IPS-15b (cell line): Measurements from ENCODE around the gene ACSL1.

Experiments used
- H3K27me3 ChIP-seq: one replicate; pipeline ENCODE4 v1.6.1; 2013; ENCODE audit warnings: low read length; ENCODE audit not compliant: control insufficient read depth, insufficient read depth
- H3K36me3 ChIP-seq: one replicate; pipeline ENCODE4 v1.6.1; 2013; ENCODE audit warnings: low read length; ENCODE audit not compliant: control insufficient read depth, insufficient read depth
- H3K4me1 ChIP-seq: one replicate; pipeline ENCODE4 v1.6.1; 2013; ENCODE audit warnings: mild to moderate bottlenecking, low read length; ENCODE audit not compliant: control insufficient read depth, insufficient read depth
- H3K4me3 ChIP-seq: one replicate; pipeline ENCODE4 v1.5.1; 2013; ENCODE audit warnings: low read depth, low read length
- H3K9ac ChIP-seq: one replicate; pipeline ENCODE4 v1.6.1; 2013; ENCODE audit warnings: low read depth, mild to moderate bottlenecking, low read length
- H3K9me3 ChIP-seq: one replicate; pipeline ENCODE4 v1.6.1; 2013; ENCODE audit warnings: mild to moderate bottlenecking, low read length; ENCODE audit not compliant: control insufficient read depth, insufficient read depth

The ACSL1 gene

GRCh38 chr4:184819786-184820185, 6.0 kb downstream of the ACSL1 start:
- Histone ChIP-seq H3K4me1 (no peaks in the 10 kb centered on the region), H3K9me3 (no peaks in the 10 kb centered on the region), H3K9ac (no peak overlapping the region), H3K27me3 (peaks cover 26% of the 10 kb centered on the region), H3K4me3 (no peak overlapping the region), H3K36me3 (no peaks in the 10 kb centered on the region)

- Histone ChIP-seq H3K9ac (no peak overlapping the region), H3K9me3 (no peaks in the 10 kb centered on the region), H3K4me3 (no peak overlapping the region), H3K4me1 (no peaks in the 10 kb centered on the region), H3K27me3 (peaks cover 10% of the 10 kb centered on the region), H3K36me3 (no peaks in the 10 kb centered on the region)
Measured at GRCh38 chr4:184818216-184818564, 7.6 kb downstream of the ACSL1 start.

GRCh38 chr4:184817494-184818215, 8.1 kb downstream of the ACSL1 start:
- no peak overlapping the region for H3K9ac ChIP-seq
- H3K36me3 ChIP-seq, result no peaks in the 10 kb centered on the region
- H3K27me3 ChIP-seq, result peaks cover 5% of the 10 kb centered on the region
- H3K4me3 ChIP-seq, result no peak overlapping the region
- H3K9me3 ChIP-seq, result no peaks in the 10 kb centered on the region
- no peaks in the 10 kb centered on the region for H3K4me1 ChIP-seq

DNA sequence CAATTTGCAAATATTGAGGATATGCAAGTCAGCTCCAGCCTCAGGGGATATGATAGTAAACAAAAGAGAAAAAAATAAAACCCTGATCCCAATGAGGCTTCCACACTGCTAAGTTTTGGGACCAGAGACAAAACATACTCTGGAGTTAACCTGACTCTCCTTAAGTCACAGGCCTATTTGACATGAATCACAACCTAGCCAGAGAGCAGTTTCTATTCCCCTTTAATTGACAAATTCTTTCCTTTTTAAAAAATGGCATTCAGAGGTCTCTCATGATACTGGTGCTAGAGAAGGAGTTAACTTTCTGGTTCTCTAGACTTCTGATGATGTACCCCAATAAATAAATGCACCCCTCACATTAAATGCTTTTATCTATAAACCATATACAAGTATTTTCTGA, 8.8 kb downstream of the ACSL1 start:
- no peak overlapping the region for H3K9ac ChIP-seq
- H3K4me3 ChIP-seq, result no peak overlapping the region
- H3K4me1 ChIP-seq, result no peaks in the 10 kb centered on the region
- no peaks in the 10 kb centered on the region for H3K36me3 ChIP-seq
- H3K27me3 ChIP-seq, result peaks cover 2% of the 10 kb centered on the region
- H3K9me3 ChIP-seq, result no peaks in the 10 kb centered on the region

GRCh38 chr4:184815046-184815877, 10.5 kb downstream of the ACSL1 start:
- H3K36me3 ChIP-seq, result no peaks in the 10 kb centered on the region

GRCh38 chr4:184814686-184815045, 11.1 kb downstream of the ACSL1 start:
- Histone ChIP-seq H3K9me3 (no peaks in the 10 kb centered on the region), H3K4me3 (no peak overlapping the region), H3K36me3 (no peaks in the 10 kb centered on the region), H3K4me1 (no peaks in the 10 kb centered on the region), H3K27me3 (peaks cover 4% of the 10 kb centered on the region), H3K9ac (no peak overlapping the region)

More at GRCh38 chr4:184815046-184815877, 10.5 kb downstream of the ACSL1 start:
- no peaks in the 10 kb centered on the region for H3K9me3 ChIP-seq
- H3K27me3 ChIP-seq, result peaks cover 2% of the 10 kb centered on the region
- no peak overlapping the region for H3K4me3 ChIP-seq
- no peak overlapping the region for H3K9ac ChIP-seq
- H3K4me1 ChIP-seq, result no peaks in the 10 kb centered on the region

DNA sequence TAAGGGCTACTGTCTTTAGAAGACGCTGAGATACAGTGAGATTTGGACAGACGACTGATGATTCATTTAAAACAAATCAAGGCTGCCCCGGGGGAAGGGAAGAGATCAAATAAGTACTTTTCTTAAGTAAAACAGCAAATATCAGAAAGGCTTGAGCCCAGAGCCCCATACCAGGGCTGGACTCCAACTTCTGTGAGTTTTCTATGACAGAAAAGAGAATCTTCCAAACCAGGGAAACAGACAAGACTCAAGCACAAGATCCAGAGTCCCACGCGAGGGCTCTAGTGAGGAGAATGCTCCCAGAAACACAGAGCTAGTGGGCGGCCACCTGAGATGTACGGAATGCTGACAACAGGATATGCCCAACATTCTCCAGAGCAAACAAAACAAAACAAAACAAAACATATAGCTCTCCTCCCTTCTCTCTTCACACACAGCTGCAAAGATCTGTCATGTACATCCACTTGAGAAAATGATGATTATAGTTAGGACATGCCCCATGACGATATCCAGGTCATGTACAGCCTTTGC, 13.1 kb downstream of the ACSL1 start:
- Histone ChIP-seq H3K9ac (no peak overlapping the region), H3K4me1 (peaks cover 9% of the 10 kb centered on the region), H3K27me3 (peaks cover 4% of the 10 kb centered on the region), H3K4me3 (no peak overlapping the region), H3K9me3 (no peaks in the 10 kb centered on the region), H3K36me3 (no peaks in the 10 kb centered on the region)

- Histone ChIP-seq H3K36me3 (no peaks in the 10 kb centered on the region), H3K4me1 (peaks cover 9% of the 10 kb centered on the region), H3K4me3 (no peak overlapping the region), H3K27me3 (peaks cover 7% of the 10 kb centered on the region), H3K9ac (no peak overlapping the region), H3K9me3 (no peaks in the 10 kb centered on the region)
Measured at GRCh38 chr4:184812199-184812542, 13.6 kb downstream of the ACSL1 start.

DNA sequence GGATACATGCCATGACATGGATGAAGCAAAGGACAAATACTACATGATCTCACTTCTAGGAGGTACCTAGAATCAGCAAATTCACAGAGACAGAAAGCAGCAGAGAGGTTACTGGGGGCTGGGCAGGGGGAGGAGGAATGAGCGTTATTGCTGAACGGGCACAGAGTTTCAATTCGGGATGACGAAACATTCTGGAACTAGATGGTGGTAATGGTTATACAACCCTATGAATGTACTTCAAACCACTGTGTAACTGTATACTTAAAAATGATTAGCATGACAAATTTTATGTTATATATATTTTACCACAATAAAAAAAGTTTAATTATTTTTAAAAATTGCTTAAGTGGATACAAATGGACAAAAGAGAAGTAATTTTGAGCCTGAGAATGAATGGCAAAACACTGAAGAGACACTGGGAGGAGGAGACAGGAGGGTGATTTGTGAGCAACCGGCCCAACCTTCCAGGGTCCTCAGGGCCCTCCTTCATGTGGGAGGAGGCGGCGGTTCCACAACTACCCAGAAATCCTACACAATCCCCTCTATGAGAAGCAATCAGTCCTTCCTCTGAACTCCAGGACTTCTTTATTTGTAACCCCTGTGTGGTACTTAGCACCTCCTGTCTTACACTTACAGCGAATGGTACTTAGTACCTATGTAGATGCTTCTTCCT, 14.1 kb downstream of the ACSL1 start:
- peaks cover 9% of the 10 kb centered on the region for H3K4me1 ChIP-seq
- H3K9ac ChIP-seq, result no peak overlapping the region
- H3K9me3 ChIP-seq, result no peaks in the 10 kb centered on the region
- H3K4me3 ChIP-seq, result no peak overlapping the region
- H3K36me3 ChIP-seq, result no peaks in the 10 kb centered on the region
- peaks cover 7% of the 10 kb centered on the region for H3K27me3 ChIP-seq

DNA sequence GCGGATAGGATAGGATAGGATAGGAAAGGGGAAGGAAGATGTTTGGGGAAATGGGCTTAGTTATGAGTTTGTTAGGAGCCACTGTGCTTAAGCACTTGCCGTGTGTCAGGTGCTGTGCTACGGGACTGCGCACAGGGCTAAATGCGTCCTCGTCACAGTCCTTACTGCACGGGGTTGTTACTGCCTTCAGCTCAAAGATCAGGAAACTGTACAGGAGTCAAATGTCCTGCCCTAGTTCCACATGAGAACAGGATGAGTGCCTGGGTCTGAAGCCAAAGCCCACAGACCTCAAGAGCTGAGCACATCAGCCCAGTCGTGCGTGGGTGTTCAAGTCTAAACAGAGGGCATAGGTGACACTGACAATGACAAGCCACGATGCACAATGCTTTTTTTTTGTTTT, 15.0 kb downstream of the ACSL1 start:
- H3K27me3 ChIP-seq, result peaks cover 7% of the 10 kb centered on the region
- peaks cover 9% of the 10 kb centered on the region for H3K4me1 ChIP-seq
- no peaks in the 10 kb centered on the region for H3K36me3 ChIP-seq
- no peaks in the 10 kb centered on the region for H3K9me3 ChIP-seq
- H3K9ac ChIP-seq, result no peak overlapping the region
- H3K4me3 ChIP-seq, result no peak overlapping the region

DNA sequence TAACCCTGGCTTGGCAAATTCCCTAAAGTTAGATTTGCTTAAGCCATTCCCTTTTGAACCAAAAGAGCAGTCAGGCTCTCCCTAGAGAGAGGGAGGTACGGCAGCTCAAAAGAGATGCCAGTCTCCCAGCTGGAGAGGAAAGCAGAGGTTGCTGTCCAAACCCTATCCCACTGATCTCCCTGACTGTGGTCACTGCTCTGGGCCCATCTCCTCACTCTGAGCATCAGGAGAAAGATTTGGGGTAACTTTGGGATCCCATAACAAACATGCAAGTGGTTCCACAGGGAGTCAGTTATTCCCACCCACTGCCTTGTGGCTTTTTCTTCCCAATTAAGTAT, 17.1 kb downstream of the ACSL1 start:
- no peaks in the 10 kb centered on the region for H3K9me3 ChIP-seq
- H3K4me3 ChIP-seq, result no peak overlapping the region
- no peaks in the 10 kb centered on the region for H3K36me3 ChIP-seq
- peaks cover 7% of the 10 kb centered on the region for H3K27me3 ChIP-seq
- H3K9ac ChIP-seq, result no peak overlapping the region
- peaks cover 9% of the 10 kb centered on the region for H3K4me1 ChIP-seq
